T follicular helper cell (primary cell): ENCODE results near the gene ITPR2.

ENCODE experiments used
- DNase-seq: peaks from one replicate; pipeline ENCODE4 v3.0.0-alpha.2; 2020; ENCODE audit warnings: low read depth

Gene ITPR2

DNA sequence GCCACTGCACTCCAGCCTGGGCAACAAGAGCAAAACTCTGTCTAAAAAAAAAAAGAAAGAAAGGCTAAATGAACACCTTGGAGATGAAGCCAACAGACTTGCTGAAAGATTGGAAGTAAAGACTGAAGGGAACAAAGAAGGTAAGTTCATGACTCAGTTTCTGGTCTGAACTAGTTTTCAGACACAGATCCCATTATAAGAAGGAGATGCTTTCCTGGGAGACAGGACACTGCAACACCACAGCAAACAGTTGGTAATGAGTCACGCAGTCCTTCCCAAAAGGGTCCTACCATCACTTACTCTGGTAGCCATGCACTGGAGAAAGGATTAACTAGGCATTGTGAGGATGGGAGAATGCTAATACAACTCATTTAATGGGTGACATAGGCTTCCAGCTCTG is 540.4 kb downstream of the ITPR2 start:
- no peak for DNase-seq

DNA sequence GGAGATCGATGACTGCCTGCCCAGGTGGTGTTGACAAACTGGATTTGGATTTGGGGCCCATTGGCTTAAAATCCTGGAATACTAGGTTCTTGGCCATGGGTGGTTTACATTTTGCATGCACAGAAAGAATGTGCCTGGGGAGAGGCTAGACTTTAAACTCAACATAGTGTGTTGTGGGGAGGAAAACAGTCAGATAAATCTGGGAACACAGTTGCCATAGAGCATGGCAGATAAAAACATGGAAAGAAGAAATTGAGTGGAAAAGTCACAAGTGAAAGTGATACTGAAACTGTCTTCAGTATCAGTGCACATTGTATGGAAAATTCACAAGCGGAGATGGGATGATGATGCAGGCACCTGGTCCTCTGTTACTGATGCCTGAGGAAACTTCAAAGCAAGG is 542.4 kb downstream of the ITPR2 start:
- no peak for DNase-seq

DNA sequence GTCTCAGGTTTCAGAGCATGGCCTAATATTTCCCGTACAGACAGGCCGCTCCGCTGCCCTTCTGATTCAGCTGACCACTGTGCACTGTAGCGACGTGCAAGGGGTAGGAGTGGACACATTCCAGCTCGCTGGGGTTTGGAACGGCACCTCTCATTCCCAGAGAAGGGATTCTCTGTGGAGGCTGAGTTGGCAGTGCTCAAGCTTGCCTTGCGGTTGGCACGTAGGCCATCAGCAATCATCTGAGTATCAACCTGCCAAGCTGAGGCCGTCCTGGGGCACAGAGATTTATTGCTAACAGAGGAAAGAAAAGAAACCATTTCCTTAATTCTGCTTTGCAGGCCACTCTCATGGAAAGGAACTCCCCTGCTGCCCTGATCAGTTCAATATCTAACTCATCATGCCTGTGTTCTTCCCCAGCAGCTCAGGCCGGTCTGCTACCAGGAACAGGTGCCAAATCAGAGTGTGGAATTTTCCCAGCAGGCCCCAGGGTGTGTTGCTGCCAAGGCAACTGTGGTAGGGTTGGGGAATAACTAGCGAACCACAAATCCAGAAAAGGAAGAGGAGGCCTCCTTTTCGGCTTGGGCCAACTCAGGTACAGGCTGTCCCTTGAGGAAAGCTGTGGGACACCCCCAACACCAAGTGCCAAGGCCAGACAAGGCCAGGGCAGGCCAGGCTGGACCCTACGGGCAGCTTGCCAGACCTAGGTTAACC is 545.2 kb downstream of the ITPR2 start:
- no peak for DNase-seq
